Stimulated activated CD4-positive, alpha-beta T cell treated with anti-CD3 and anti-CD28 coated beads, Interleukin-4, amount 100 ng/mL, for 24 hours (primary cell): Measurements from ENCODE around the gene ANGPTL2.

Source experiments
- DNase-seq: peaks from one replicate; pipeline ENCODE4 v3.0.0-alpha.2; 2020

ANGPTL2 gene

DNA sequence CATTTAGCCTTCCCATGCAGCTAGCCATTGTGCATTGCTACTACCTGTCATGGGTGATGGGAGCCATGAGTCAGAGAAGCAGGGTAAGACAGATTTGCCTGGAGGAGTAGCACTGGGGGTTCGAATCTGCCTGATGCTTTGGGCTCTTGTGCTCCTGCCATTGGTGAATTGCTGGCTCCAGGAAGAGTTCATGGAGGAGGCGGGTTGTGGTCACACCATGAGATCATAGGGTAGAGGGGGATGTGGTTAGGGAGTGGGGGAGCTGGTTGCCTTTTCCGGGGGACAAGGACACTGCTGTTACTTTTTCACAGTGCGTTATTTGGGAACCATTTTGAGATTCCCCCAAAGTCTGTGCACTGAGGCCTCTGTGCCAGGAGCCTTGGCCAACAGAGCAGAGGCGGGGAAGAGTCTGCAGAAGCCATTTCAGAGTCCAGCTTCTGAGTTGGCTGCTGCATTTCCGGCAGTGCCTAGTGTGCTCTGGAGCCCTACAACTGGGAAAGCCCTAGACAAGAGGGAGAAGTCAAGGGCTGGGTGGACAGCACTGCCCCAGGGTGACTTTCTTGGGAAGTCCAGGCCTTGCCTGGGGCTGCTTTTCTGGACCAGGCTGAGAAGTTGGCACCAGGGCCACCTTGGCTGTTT lies 6.2 kb downstream of the ANGPTL2 start:
- DNase-seq: no peak

DNA sequence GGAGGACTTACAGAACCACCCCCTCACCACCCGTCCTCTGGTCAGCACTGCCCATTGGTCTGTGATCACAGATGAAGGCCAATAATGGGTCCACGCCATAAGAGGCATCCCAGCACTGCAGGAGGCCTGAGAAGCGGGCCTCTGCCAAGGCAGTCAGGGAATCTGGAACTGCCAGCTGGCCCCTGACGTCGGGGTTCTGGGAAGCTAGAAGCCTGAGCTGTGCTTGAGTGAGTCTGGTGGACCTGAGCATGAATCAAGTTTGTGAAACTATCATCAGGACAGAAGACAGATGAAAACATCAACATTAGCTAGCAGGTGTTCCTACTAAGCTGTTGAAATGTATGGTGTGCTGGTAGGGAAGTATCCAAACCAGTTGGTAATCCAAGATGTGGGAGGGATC lies 7.8 kb downstream of the ANGPTL2 start:
- no peak for DNase-seq

- DNase-seq: no peak
Measured at GRCh38 chr9:127113191-127113972, 9.1 kb downstream of the ANGPTL2 start.

GRCh38 chr9:127112735-127113161 lies 9.7 kb downstream of the ANGPTL2 start:
- no peak for DNase-seq

DNA sequence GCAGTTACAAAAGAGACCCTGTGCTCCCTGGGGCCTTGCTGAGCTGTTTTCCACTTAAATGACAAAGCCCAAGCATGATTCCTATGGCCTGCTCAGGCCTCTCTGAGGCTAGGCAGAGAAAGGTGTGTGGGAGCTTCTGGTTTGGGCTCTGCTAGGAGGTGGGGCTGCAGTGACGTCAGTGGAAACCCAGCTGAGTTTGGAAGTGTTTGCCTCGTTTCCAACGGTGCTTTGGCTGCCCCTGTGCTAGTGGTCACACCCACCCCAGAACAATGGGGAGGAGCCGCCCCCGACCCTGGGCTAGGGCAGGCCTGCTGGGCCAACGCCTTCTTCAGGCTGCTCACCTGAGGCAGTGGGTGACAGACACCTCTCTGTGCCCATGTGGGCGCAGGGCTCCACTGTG lies 10.4 kb downstream of the ANGPTL2 start:
- DNase-seq: no peak

DNA sequence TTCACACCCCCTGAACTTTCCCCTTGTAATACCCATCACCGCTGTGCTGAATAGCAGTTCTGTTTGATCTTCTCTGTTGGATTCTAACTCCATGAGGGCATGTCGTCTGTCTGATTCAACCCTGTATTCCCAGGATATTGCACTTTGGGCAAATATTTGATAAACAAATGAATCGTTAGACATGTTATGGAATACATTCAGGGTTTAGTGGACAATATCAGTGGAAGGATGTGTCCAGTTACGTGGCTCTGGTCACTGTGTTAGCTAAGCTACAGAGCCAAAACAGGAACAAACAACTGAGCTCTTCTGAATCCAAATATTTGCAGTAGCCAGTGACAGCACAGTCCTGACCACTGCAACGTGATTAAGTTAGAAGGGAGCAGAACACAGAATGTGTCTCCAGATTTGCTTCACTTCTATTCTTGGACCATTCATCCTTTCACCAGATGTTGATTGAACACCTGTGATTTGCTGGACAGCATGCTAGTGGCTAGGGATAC lies 13.2 kb downstream of the ANGPTL2 start:
- DNase-seq: no peak

- no peak for DNase-seq
Measured at GRCh38 chr9:127107929-127108876, 14.2 kb downstream of the ANGPTL2 start.

GRCh38 chr9:127107171-127107928 lies 15.1 kb downstream of the ANGPTL2 start:
- no peak for DNase-seq

- no peak for DNase-seq
Measured at GRCh38 chr9:127106466-127106855, 16.0 kb downstream of the ANGPTL2 start.

DNA sequence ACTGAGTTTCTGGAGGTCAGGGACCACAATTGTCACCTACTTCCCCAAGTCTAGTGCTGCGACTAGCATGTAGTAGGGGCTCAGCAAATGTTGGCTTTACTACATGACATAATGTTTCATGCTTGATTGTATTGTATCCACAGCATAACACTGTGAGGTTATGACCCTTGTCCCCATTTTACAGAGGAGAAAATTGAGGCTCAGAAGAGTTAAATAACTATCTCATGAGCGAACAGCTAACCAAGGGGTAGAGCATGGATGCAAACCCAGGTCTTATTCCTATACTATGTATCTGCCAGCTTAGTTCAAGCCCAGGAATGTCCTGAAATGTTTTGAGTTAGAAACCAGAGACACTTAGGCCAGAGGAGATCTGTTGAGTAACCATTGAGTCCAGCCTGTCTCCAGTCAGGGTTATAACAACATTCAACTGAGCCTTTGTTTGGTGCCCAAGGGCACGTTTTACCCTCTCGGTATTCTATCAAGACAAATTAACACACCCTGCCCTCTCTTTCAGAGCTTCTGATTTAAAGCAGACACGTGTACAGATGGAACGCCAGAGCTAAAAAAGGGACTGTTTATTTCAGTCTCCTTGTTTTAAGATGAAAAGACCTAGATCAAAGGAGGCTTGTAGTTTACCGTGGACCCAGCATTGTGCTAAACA lies 16.5 kb downstream of the ANGPTL2 start:
- DNase-seq: no peak

DNA sequence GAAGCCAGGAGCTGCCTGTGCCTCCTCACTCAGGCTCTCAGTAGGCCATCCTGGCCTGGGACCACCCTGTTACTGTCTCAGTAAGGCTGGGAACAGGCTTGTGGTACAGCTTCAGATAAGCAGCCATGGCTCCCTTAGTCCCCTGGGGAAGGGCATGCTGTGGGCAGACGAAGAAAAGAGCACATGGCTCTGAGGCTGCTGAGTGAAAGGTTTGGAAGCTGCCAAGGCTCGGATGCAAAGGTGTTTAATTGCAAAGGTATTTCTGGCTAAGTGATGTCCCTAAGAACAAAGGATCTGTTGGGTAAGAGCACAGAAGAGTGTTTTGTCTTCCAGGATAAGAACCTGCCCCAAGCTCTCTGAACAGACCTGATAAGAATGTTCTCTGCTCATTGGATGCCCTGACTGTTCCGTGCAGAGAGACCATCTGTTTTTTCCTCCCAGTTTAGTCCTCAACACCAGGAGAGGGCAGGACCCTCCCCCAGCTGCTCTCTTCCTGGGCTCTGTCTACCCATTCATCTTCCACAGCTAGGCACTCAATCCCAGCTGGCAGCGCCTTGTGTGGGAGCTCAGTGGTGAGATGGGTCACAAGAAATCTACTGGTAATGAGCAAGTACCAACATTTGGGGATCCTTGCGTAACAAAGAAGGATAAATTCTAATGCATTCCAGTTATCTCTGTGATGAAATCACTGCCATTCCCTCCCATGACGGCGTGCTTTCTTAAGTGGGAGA lies 17.7 kb downstream of the ANGPTL2 start:
- no peak for DNase-seq

DNA sequence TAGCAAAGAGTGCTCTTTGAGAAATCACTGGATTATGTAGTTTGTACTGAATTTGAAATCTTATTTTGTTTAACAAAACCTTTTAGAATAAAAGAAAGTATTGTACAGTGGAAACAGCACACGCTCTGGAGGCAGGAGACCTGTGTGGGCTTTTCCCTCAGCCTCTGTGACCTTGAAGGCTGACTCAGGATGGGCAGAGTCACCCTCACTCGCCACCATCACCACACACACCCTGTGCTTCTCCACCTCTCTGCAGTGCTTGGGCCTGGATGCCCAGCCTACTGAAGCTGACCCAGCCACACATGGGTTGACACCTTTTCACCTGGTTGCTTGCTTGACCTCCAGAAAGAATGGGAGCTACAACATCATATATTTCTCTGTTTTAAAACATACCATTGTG lies 19.6 kb downstream of the ANGPTL2 start:
- DNase-seq: no peak

DNA sequence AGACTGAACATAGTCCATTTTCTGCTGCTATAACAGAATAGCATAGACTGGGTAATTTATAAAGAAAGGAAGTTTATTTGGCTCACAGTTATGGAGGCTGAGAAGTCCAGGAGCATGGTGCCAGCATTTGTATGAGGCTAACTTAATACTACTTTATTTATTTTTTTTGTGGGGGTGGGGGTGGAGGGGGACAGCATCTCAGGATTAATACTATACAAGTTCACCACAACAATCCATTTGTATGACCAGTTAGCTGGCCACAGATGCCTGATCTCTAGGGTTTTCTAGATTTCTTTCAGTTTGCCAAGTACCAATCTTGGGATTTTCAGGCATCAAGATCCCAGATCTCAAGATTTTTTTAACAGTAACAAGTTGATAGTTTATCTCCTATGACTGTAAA lies 20.3 kb downstream of the ANGPTL2 start:
- no peak for DNase-seq

- no peak for DNase-seq
Measured at GRCh38 chr9:127099664-127100063, 22.8 kb downstream of the ANGPTL2 start.

DNA sequence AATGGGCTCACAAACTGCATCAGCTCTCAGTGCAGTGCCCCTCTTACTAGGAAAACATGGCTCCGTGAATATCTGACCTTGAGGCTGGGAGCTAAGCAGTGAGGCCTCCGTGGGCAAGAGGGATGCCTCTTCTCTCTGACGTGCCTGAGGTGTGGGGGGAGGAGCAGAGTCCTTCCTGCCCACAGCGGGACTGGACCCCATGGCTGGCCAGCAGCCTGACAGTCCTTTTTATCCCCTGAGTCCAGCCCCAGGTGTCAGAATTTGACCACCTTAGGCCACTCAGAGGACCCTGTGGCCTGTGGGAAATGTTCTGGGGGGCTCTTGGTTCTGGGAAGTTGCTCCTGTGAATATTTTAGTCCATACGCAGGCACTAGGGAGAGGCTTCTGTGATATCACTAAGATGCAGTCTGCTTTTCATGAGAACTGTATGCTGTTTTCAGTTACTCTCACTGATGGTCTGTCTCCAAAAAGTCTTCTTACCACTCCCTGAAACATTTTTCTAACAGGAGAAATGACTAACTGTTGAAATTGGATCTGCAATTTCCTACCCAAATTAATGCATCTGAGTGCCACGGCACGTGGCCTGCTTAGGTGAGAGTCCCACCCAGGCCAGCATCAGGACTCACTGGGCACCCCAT lies 23.4 kb downstream of the ANGPTL2 start:
- DNase-seq: no peak

- DNase-seq: no peak
Measured at GRCh38 chr9:127097683-127098082, 24.8 kb downstream of the ANGPTL2 start.

DNA sequence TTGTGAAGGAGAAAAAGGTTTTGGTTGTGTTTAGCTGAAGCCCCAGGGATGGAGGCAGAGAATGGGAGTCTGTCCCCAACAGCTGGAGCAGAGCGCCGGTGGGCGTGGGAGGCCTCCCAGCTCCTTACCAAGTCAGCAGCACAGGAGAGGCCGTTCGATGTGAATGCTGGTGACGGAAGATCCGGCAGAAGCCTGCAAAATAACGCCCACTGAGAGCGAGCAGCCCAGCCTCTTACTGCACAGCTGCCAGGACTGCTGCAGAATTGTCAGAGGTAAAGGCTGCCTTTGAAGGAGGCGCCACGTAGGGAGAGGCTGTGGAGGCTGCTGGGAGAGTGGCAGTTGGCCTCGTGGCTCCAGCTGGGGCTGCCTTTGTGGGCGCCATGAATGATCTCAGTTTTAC lies 26.2 kb downstream of the ANGPTL2 start:
- no peak for DNase-seq

DNA sequence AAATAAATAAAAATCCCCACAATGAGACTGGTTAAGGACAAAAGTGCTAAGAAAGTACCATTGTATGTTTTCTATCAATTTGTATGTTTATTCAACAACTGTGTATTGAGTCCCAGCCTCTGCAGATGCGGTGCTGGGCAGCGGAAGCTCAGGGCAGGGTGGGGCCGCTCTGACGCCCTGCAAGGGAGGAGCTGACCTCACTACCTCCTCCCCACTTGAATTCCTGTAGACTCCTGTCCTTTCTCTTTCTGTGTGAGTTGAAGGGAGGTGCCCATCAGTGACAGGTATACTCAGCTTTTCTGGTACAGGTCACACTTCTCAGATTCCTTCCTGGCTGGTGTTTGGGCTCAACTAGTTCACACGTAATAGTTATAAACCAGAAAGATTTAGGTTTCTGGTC lies 27.0 kb downstream of the ANGPTL2 start:
- DNase-seq: no peak

- no peak for DNase-seq
Measured at GRCh38 chr9:127093319-127094020, 29.0 kb downstream of the ANGPTL2 start.

DNA sequence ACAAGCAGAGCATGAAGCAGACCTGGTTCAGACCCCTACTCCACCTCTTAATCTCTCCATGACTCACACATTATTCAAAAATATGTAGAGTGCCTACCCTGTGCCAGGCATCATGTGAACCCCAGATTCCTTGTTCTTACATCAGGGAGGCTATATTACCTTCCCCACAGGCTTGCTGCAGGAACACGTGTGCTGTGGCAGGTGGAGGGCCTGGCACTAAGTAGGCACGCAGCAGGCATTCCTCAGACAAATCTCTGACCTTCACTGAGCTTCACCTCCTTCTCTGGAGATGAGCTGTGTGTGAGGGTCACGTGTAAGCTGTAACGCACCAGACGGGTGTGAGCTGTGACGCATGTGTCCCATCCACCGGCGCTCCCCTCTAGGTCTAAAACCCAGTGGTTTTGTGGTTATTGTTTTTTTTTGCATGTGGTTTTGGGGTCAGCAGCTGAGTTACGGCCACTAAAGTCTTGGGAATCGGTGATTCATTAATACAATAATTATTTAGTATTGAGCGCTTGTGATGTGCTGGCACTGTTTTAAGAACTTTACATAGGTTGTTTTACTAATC lies 30.3 kb downstream of the ANGPTL2 start:
- no peak for DNase-seq
